Smooth muscle cell of the brain vasculature (primary cell): ENCODE measurements around the gene AIP.

Experiments
- DNase-seq: peaks from one replicate; pipeline ENCODE4 v3.0.0-alpha.2; 2012; ENCODE audit warnings: low read depth, low spot score

Gene AIP

DNA sequence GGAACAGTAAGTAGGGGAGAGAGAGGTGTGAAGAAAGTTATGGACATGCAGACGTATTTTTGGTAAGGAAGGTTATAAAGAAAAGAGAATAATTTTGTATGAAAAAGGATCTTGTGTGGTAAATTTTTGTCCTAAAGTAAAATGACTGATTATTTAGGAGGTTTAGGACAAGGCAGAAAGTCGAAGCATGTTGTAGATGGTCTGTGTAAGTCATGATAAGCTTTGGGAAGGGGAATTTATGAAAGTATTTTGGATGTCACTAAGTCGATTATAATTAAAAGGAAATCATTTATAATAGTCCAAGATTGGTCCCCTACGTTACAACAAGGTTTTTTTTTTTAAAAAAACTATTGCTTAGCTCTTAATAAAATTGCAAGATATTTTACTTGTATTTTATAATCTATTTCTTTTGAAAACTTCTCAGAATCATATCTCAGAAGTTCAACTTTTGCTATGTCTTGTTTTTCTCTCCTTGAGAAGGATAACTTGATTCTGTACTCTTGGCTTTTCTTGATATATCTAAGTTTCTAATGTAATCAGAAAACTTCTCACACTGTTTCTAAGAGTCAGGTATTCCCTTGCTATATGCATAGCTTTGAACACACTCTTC lies 51.3 kb downstream of the AIP start:
- no peak for DNase-seq

DNA sequence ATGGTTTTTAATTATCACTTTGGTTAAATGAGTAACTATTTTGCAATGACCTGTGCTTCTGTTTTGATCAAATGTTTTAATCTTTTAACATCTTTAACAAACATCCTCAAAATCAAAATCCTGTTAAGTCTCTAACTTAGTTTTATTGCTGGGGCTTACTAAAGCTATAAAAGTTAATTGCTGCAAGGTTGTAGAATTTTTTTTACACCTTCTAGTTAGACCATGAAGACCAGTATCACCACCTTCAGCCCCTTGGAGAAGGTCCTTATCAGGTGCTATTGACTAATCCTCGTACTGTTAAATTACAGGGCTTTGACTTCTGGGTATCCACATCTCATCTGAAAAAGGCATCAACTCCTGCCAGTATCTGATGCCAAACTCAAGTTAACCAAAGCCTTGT lies 52.7 kb downstream of the AIP start:
- no peak for DNase-seq

- no peak for DNase-seq
Observed at GRCh38 chr11:67538306-67538705, 55.5 kb downstream of the AIP start.

GRCh38 chr11:67538823-67539505 lies 56.1 kb downstream of the AIP start:
- no peak for DNase-seq

DNA sequence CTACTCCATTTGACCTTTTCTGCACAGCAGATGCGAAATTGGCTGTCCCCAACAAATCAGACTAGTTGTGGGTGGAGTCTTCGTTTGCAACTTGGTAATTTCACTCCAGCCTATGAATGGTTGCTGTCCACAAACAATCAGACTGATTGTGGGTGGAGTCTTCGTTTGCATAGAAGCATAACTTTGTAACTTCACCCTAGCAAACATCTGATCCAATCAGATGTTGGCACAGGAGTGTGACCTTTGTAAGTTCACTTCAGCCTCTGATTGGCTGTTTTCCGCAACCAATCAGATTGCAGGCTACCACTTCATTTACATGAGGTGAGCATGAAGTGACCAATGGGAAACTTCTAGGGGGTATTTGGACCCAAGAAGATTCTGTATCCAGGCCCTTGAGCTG lies 56.7 kb downstream of the AIP start:
- DNase-seq = no peak
